OCI-LY7 (cell line): ENCODE results near the gene SEBOX. TPM values are rescaled to one million over a fixed set of nuclear protein-coding genes. Genes with fewer than 3 reads are reported as not detected.

Source experiments
- BruUV-seq: library from RNA; stranded (reverse); fragments of 400-500 nt; replicated peaks from 2 replicates; lab custom pipeline; 2021; lab: Mats Ljungman, UMichigan
- CTCF ChIA-PET: fragments of 300-600 bp; sonication (Branson Sonifier 250); formaldehyde crosslinking; loops from one replicate; lab custom pipeline; 2022; ENCODE audit warnings: antibody characterized with exemption; ENCODE audit not compliant: unreplicated experiment; lab: Charles Lee
- POLR2A ChIA-PET: fragments of 300-600 bp; sonication (Branson Sonifier 250); formaldehyde crosslinking; loops from one replicate; lab custom pipeline; 2022; ENCODE audit warnings: antibody characterized with exemption; lab: Charles Lee
- DNase-seq: peaks from one replicate; pipeline ENCODE4 v3.0.0-alpha.2; 2015; ENCODE audit warnings: low spot score
- H2AFZ ChIP-seq: fragments of 200-600 bp; sonication (generic), shearing (Covaris generic); 2 replicates; pipeline ENCODE4 v1.6.1; 2014; ENCODE audit warnings: mild to moderate bottlenecking, antibody characterized with exemption, low read length, moderate library complexity
- H3K27ac ChIP-seq: fragments of 200-600 bp; sonication (generic); 2 replicates; pipeline ENCODE4 v1.5.1; 2014; ENCODE audit warnings: mixed run types, low read depth, mild to moderate bottlenecking, moderate library complexity, low read length, inconsistent platforms; ENCODE audit not compliant: poor library complexity, severe bottlenecking
- H3K36me3 ChIP-seq: fragments of 200-600 bp; sonication (generic); 2 replicates; pipeline ENCODE4 v1.6.1; 2014; ENCODE audit warnings: mild to moderate bottlenecking, antibody characterized with exemption, low read length, moderate library complexity, mixed read lengths; ENCODE audit not compliant: insufficient read depth
- H3K4me1 ChIP-seq: fragments of 200-600 bp; sonication (generic); 2 replicates; pipeline ENCODE4 v1.5.1; 2014; ENCODE audit warnings: mild to moderate bottlenecking, low read length; ENCODE audit not compliant: insufficient read depth, poor library complexity, severe bottlenecking
- H3K4me2 ChIP-seq: fragments of 200-600 bp; sonication (generic); 2 replicates; pipeline ENCODE4 v1.6.1; 2014; ENCODE audit warnings: mild to moderate bottlenecking, low read length
- H3K4me3 ChIP-seq: fragments of 200-600 bp; sonication (generic); 2 replicates; pipeline ENCODE4 v1.5.1; 2014; ENCODE audit warnings: mild to moderate bottlenecking, low read depth, low read length; ENCODE audit not compliant: poor library complexity, severe bottlenecking
- H3K79me2 ChIP-seq: fragments of 200-600 bp; sonication (generic); 2 replicates; pipeline ENCODE4 v1.6.1; 2016; ENCODE audit warnings: low read depth, mild to moderate bottlenecking, low read length, moderate library complexity, mixed read lengths; ENCODE audit not compliant: insufficient read depth
- H3K9me2 ChIP-seq: fragments of 200-600 bp; sonication (generic); 2 replicates; pipeline ENCODE4 v1.6.1; 2016; ENCODE audit warnings: mild to moderate bottlenecking, low read length, mixed read lengths; ENCODE audit not compliant: insufficient read depth
- H3K9me3 ChIP-seq: fragments of 200-600 bp; sonication (generic); 2 replicates; pipeline ENCODE4 v1.6.1; 2014; ENCODE audit warnings: mild to moderate bottlenecking, mixed run types, low read length, mixed read lengths
- H4K20me1 ChIP-seq: fragments of 200-600 bp; sonication (generic); 2 replicates; pipeline ENCODE4 v1.6.1; 2014; ENCODE audit warnings: mild to moderate bottlenecking, antibody characterized with exemption, low read length, moderate library complexity, mixed read lengths; ENCODE audit not compliant: insufficient read depth
- CTCF ChIP-seq: fragments of 200-600 bp; sonication (generic); conservative IDR thresholded peaks from 2 replicates; pipeline ENCODE4 v1.5.1; 2014; ENCODE audit warnings: mild to moderate bottlenecking, antibody characterized with exemption, low read length, moderate library complexity, mixed read lengths
- EZH2phosphoT487 ChIP-seq: fragments of 200-600 bp; sonication (generic); IDR thresholded peaks from 2 replicates; pipeline ENCODE4 v1.6.1; 2018; ENCODE audit warnings: low read depth, borderline replicate concordance, mild to moderate bottlenecking, mixed run types, antibody characterized with exemption, low read length, moderate library complexity, mixed read lengths
- intact Hi-C: fragments of 100-400 bp; cut with micrococcal nuclease; formaldehyde crosslinking; loops from one replicate; pipeline ENCODE4 v1.10.0; 2022; ENCODE audit not compliant: unreplicated experiment
- total RNA-seq, 2 experiments: library from RNA; depleted of rRNA in 1 of 2; stranded (reverse); fragments of >200 nt in 1 of 2; shearing (Covaris generic) in 1 of 2; gene quantifications; 2 replicates each; pipeline ENCODE4 v1.2.3, GENCODE V29; 2014 to 2022

SEBOX gene
- total RNA-seq, 2 experiments from 2014 or later = not detected

GRCh38 chr17:28334171-28334570, 30.8 kb downstream of the SEBOX start:
- BruUV-seq = no TSS peak
- POLR2A ChIA-PET = interaction anchor here (2.4 to 3.0 kb wide), 2 partner anchors 15 to 23 kb away, joined by 20 to 22 read pairs; partner anchors contain the start of genes POLDIP2 and TMEM97
- TF ChIP-seq EZH2phosphoT487 (no peak), CTCF (no peak)
- no peak for DNase-seq
- Histone ChIP-seq H3K36me3 (peaks cover 4% of the 10 kb centered on the region), H3K79me2 (peaks cover 10% of the 10 kb centered on the region; the same call in 1 of the 2 replicates), H2AFZ (no peak overlapping the region), H3K9me2 (no peaks in the 10 kb centered on the region), H3K4me2 (peak overlapping the region; percentile 78), H4K20me1 (no peaks in the 10 kb centered on the region), H3K4me3 (peak overlapping the region; percentile 86), H3K27ac (no peak overlapping the region), H3K4me1 (peaks cover 23% of the 10 kb centered on the region), H3K9me3 (no peaks in the 10 kb centered on the region)
- intact Hi-C loops = loop anchor here (2.0 kb wide), 1 partner anchor 37 kb away; the partner anchor contains the start of genes SARM1 and VTN
- CTCF ChIA-PET = interaction anchor here (1.1 kb wide), 1 partner anchor 13 kb away, joined by 3 read pairs; no protein-coding TSS in a partner anchor

DNA sequence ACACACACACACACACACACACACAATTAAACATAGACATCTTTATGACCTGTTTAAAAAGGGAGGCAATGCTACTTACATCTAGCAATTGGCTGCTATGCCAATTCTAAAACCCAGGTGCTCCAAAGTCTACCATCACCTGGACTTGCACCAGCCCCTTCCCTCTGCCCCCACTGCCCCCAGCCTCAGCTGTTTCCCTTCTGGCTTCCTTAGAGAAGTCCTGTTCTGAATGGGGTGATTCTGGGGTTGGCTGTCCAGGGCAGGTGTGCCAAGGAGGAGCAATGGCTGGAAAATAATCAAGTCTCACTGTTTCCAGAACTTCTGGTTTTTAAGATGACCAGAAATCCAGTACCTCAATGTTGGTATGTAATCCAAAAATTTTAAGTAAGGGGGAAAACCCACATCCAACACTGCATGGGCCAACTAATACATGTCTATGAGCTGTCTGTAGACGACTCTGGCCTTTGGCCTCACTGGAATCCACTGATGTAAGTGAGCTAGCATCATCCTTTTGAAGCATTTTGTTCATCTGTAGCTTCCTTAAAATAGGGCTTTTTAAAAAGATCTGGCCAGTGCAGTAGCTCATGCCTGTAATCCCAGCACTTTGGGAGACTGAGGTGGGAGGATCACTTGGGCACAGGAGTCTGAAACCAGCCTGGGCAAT, 31.8 kb downstream of the SEBOX start:
- Histone ChIP-seq H3K9me3 (no peaks in the 10 kb centered on the region), H4K20me1 (no peaks in the 10 kb centered on the region), H2AFZ (no peak overlapping the region), H3K9me2 (no peaks in the 10 kb centered on the region), H3K4me1 (peaks cover 22% of the 10 kb centered on the region), H3K4me2 (no peak overlapping the region; the same call in 1 of the 2 replicates), H3K79me2 (peaks cover 10% of the 10 kb centered on the region; the same call in 1 of the 2 replicates), H3K36me3 (peaks cover 14% of the 10 kb centered on the region), H3K27ac (no peak overlapping the region), H3K4me3 (no peak overlapping the region)
- intact Hi-C loops = no loop called here
- DNase-seq = no peak
- TF ChIP-seq EZH2phosphoT487 (no peak), CTCF (no peak)
- BruUV-seq = no TSS peak
- CTCF ChIA-PET = no interaction called here
- POLR2A ChIA-PET = interaction anchor here (0.5 kb wide), 1 partner anchor 85 kb away, joined by 3 read pairs; no protein-coding TSS in a partner anchor
